GM23338 (cell line): ENCODE measurements around the gene TMEM147. TPM values are rescaled to one million over a fixed set of nuclear protein-coding genes. Genes with fewer than 3 reads are reported as not detected.

Experiments
- ATAC-seq: fragments of 200-7000 bp; cut with Tn5 transposase; 3 replicates; pipeline ENCODE4 v1.9.1; 2020
- DNase-seq: peaks from one replicate; pipeline ENCODE4 v3.0.0-alpha.2; 2015; ENCODE audit warnings: low spot score
- H2AFZ ChIP-seq: fragments of 200-600 bp; sonication (generic); 2 replicates; pipeline ENCODE4 v1.8.0; 2016; ENCODE audit warnings: antibody characterized with exemption, mild to moderate bottlenecking, moderate library complexity
- H3F3A ChIP-seq: fragments of 200-600 bp; sonication (generic); replicated peaks from 2 replicates; pipeline ENCODE4 v1.8.0; 2017; ENCODE audit warnings: antibody characterized with exemption, mixed run types, low read depth
- H3K27ac ChIP-seq: fragments of 200-600 bp; sonication (generic); 2 replicates; pipeline ENCODE4 v1.6.1; 2016; ENCODE audit warnings: low read depth
- H3K27me3 ChIP-seq: fragments of 200-600 bp; sonication (generic); 2 replicates; pipeline ENCODE4 v1.8.0; 2016; ENCODE audit warnings: mild to moderate bottlenecking, mixed run types, moderate library complexity; ENCODE audit not compliant: insufficient read depth
- H3K36me3 ChIP-seq: fragments of 200-600 bp; sonication (generic); 2 replicates; pipeline ENCODE4 v1.8.0; 2016; ENCODE audit warnings: mild to moderate bottlenecking; ENCODE audit not compliant: insufficient read depth
- H3K4me1 ChIP-seq: fragments of 200-600 bp; sonication (generic); 2 replicates; pipeline ENCODE4 v1.8.0; 2016; ENCODE audit warnings: mild to moderate bottlenecking, moderate library complexity; ENCODE audit not compliant: insufficient read depth
- H3K4me2 ChIP-seq: fragments of 200-600 bp; sonication (generic); 2 replicates; pipeline ENCODE4 v1.7.1; 2017; ENCODE audit warnings: mixed run types
- H3K4me3 ChIP-seq: fragments of 200-600 bp; sonication (generic); 2 replicates; pipeline ENCODE4 v1.6.1; 2016; ENCODE audit warnings: mixed run types
- H3K79me2 ChIP-seq: fragments of 200-600 bp; sonication (generic); replicated peaks from 2 replicates; pipeline ENCODE4 v1.8.0; 2017; ENCODE audit warnings: mild to moderate bottlenecking; ENCODE audit not compliant: insufficient read depth
- H3K9me2 ChIP-seq: fragments of 200-600 bp; sonication (generic); 2 replicates; pipeline ENCODE4 v1.8.0; 2017; ENCODE audit not compliant: insufficient read depth
- H4K20me1 ChIP-seq: fragments of 200-600 bp; sonication (generic); replicated peaks from 2 replicates; pipeline ENCODE4 v1.8.0; 2017; ENCODE audit warnings: mild to moderate bottlenecking; ENCODE audit not compliant: insufficient read depth
- H3K27ac Mint-ChIP-seq: 2 replicates; pipeline ENCODE4 v1.8.0; 2020; ENCODE audit warnings: inconsistent platforms, mild to moderate bottlenecking, moderate library complexity, mixed read lengths
- H3K27me3 Mint-ChIP-seq: 3 replicates; pipeline ENCODE4 v1.8.0; 2022; ENCODE audit warnings: low read depth, mild to moderate bottlenecking, moderate library complexity, mixed read lengths, inconsistent platforms; ENCODE audit not compliant: insufficient read depth, poor library complexity
- H3K36me3 Mint-ChIP-seq: 3 replicates; pipeline ENCODE4 v1.8.0; 2021; ENCODE audit warnings: low read depth, mild to moderate bottlenecking, inconsistent platforms, moderate library complexity, mixed read lengths
- H3K4me1 Mint-ChIP-seq: 3 replicates; pipeline ENCODE4 v1.8.0; 2020; ENCODE audit warnings: mild to moderate bottlenecking, inconsistent platforms, mixed read lengths
- H3K4me3 Mint-ChIP-seq: 3 replicates; pipeline ENCODE4 v1.8.0; 2021; ENCODE audit warnings: moderate library complexity, mild to moderate bottlenecking, inconsistent platforms, mixed read lengths
- H3K9me3 Mint-ChIP-seq: 3 replicates; pipeline ENCODE4 v1.8.0; 2020; ENCODE audit warnings: moderate library complexity, mild to moderate bottlenecking, inconsistent platforms, mixed read lengths
- CREB1 ChIP-seq: fragments of 250-450 bp; sonication (Bioruptor Pico); IDR thresholded peaks from 2 replicates; pipeline ENCODE4 v1.5.0; 2020; ENCODE audit warnings: low read depth, mild to moderate bottlenecking, moderate library complexity
- CTCF ChIP-seq, 2 experiments: fragments of 200-600 bp in 1 of 2; sonication (generic) in 1 of 2; conservative IDR thresholded peaks; 2 replicates each; pipeline versions ENCODE4 v1.5.1 to v1.6.1; 2016 to 2017; ENCODE audit warnings: antibody characterized with exemption in 2 of 2, low read depth in 2 of 2, mild to moderate bottlenecking in 2 of 2, moderate library complexity in 1 of 2
- EZH2phosphoT487 ChIP-seq: fragments of 200-600 bp; sonication (generic); IDR thresholded peaks from one replicate; pipeline ENCODE4 v1.8.1; 2018; ENCODE audit warnings: antibody characterized with exemption; ENCODE audit not compliant: unreplicated experiment
- JUNB ChIP-seq: IDR thresholded peaks from one replicate; pipeline ENCODE4 v1.6.1; 2016; ENCODE audit warnings: antibody characterized with exemption; ENCODE audit not compliant: unreplicated experiment
- NANOG ChIP-seq: IDR thresholded peaks from 2 replicates; pipeline ENCODE4 v1.6.1; 2016; ENCODE audit warnings: antibody characterized with exemption, borderline replicate concordance
- POLR2AphosphoS5 ChIP-seq: IDR thresholded peaks from 2 replicates; pipeline ENCODE4 v1.6.1; 2016; ENCODE audit warnings: antibody characterized with exemption, low read depth
- REST ChIP-seq: IDR thresholded peaks from one replicate; pipeline ENCODE4 v1.6.1; 2018; ENCODE audit warnings: antibody characterized with exemption; ENCODE audit not compliant: unreplicated experiment
- STAT1 ChIP-seq: IDR thresholded peaks from one replicate; pipeline ENCODE4 v1.6.1; 2016; ENCODE audit warnings: antibody characterized with exemption; ENCODE audit not compliant: unreplicated experiment
- ZNF114 ChIP-seq: fragments of 250-450 bp; sonication (Bioruptor Pico); IDR thresholded peaks from 2 replicates; pipeline ENCODE4 v1.5.0; 2020; ENCODE audit warnings: mild to moderate bottlenecking, moderate library complexity
- polyA plus RNA-seq: library from polyadenylated mRNA; unstranded; fragments of >200 nt; fragmentation: Nextera tagmentation; extraction: Ambion mirVana; gene quantifications from 2 replicates; pipeline ENCODE4 v1.2.1, GENCODE V29; 2016
- total RNA-seq: library from RNA; depleted of rRNA; stranded (reverse); fragments of >200 nt; shearing (Covaris generic); gene quantifications from 2 replicates; pipeline ENCODE4 v1.2.3, GENCODE V29; 2014

The TMEM147 gene
- total and polyA plus RNA-seq, 2 experiments from 2014 or later, result 164 to 272 TPM

GRCh38 chr19:35578707-35579106 is 33.3 kb downstream of the TMEM147 start (continued):
- no peak for TF ChIP-seq CTCF (conservative IDR thresholded peaks at IDR 0.05; ENCODE audit: low read depth in 2 of 2)
- no peak for TF ChIP-seq ZNF114
- no peak for TF ChIP-seq JUNB
- no peak for TF ChIP-seq REST
- TF ChIP-seq POLR2AphosphoS5, result no peak
- no peak for TF ChIP-seq STAT1
- no peak for TF ChIP-seq NANOG
- no peak for TF ChIP-seq CREB1

- H3K4me1 Mint-ChIP-seq, result no peaks in the 10 kb centered on the region
Measured at GRCh38 chr19:35582760-35583159, 37.3 kb downstream of the TMEM147 start.

GRCh38 chr19:35585848-35586247 is 40.4 kb downstream of the TMEM147 start, which contains the start of gene PMIS2:
TSS of gene PMIS2 (plus strand) at chr19:35586173. CDS start at chr19:35586260, 87 bp downstream.
- ATAC-seq (peak; percentile 96), DNase-seq (peak; percentile 78)
- no peak within 1 kb of the TSS for H2AFZ ChIP-seq
- Mint-ChIP-seq H3K4me1 (no peaks in the 10 kb centered on the region), H3K9me3 (peaks cover 6% of the 10 kb centered on the region; the same call in 1 of the 3 replicates), H3K4me3 (no peak within 1 kb of the TSS), H3K27me3 (peaks cover 8% of the 10 kb centered on the region), H3K36me3 (no peaks in the 10 kb centered on the region), H3K27ac (no peak within 1 kb of the TSS; the same call in 1 of the 2 replicates)
- H3K36me3 ChIP-seq, result no peaks in the 10 kb centered on the region
- no peaks in the 10 kb centered on the region; the same call in 1 of the 2 replicates for H4K20me1 ChIP-seq
- no peaks in the 10 kb centered on the region for H3K79me2 ChIP-seq
- no peak within 1 kb of the TSS for H3K4me3 ChIP-seq
- no peak within 1 kb of the TSS for H3K27ac ChIP-seq
- no peaks in the 10 kb centered on the region for H3K4me1 ChIP-seq
- H3K9me2 ChIP-seq, result no peaks in the 10 kb centered on the region
- no peaks in the 10 kb centered on the region for H3F3A ChIP-seq
- H3K4me2 ChIP-seq, result no peak within 1 kb of the TSS
- H3K27me3 ChIP-seq, result peaks cover 15% of the 10 kb centered on the region; the same call in 1 of the 2 replicates
- TF ChIP-seq CTCF (conservative IDR thresholded peaks at IDR 0.05; ENCODE audit: low read depth in 2 of 2) (no peak), EZH2phosphoT487 (no peak)

More at GRCh38 chr19:35582760-35583159, 37.3 kb downstream of the TMEM147 start:
- H3K27me3 Mint-ChIP-seq, result peaks cover 8% of the 10 kb centered on the region
- peaks cover 10% of the 10 kb centered on the region; the same call in 1 of the 2 replicates for H3K27me3 ChIP-seq
- H3K79me2 ChIP-seq, result no peaks in the 10 kb centered on the region
- H3K36me3 ChIP-seq, result no peaks in the 10 kb centered on the region
- ATAC-seq (no peak), DNase-seq (no peak)
- H3K36me3 Mint-ChIP-seq, result peaks cover 2% of the 10 kb centered on the region; the same call in 1 of the 3 replicates
- no peak overlapping the region for H3K27ac ChIP-seq
- no peaks in the 10 kb centered on the region for H3K9me2 ChIP-seq
- no peak overlapping the region for H3K4me3 Mint-ChIP-seq
- no peaks in the 10 kb centered on the region; the same call in 1 of the 2 replicates for H4K20me1 ChIP-seq
- H2AFZ ChIP-seq, result no peak overlapping the region
- H3K27ac Mint-ChIP-seq, result no peak overlapping the region
- H3K4me2 ChIP-seq, result no peak overlapping the region
- TF ChIP-seq CREB1, result no peak
- no peaks in the 10 kb centered on the region for H3K4me1 ChIP-seq
- no peaks in the 10 kb centered on the region for H3F3A ChIP-seq
- no peak overlapping the region for H3K4me3 ChIP-seq
- peaks cover 22% of the 10 kb centered on the region for H3K9me3 Mint-ChIP-seq
